SK-N-SH (cell line): ENCODE measurements around the gene TSSK6. TPM values are rescaled to one million over a fixed set of nuclear protein-coding genes. Genes with fewer than 3 reads are reported as not detected.

Experiments used
- CTCF ChIA-PET: fragments of 300-600, 350-600 bp; formaldehyde crosslinking; extraction: SDS; loops from one replicate; lab custom pipeline; 2021; lab: Yijun Ruan, JAX
- POLR2A ChIA-PET: fragments of 350-600 bp; sonication (Branson Sonifier 250); formaldehyde crosslinking; extraction: SDS; loops from one replicate; lab custom pipeline; 2020; ENCODE audit warnings: antibody characterized with exemption, inconsistent platforms; lab: Yijun Ruan, JAX
- DNase-seq: peaks from one replicate; pipeline ENCODE4 v3.0.0; 2012
- H2AFZ ChIP-seq: fragments of 200-600 bp; sonication (generic); 2 replicates; pipeline ENCODE4 v1.8.1; 2016; ENCODE audit warnings: antibody characterized with exemption, mild to moderate bottlenecking, low read depth
- H3F3A ChIP-seq: fragments of 200-600 bp; sonication (generic); replicated peaks from 2 replicates; pipeline ENCODE3; 2016; ENCODE audit warnings: antibody characterized with exemption, mild to moderate bottlenecking; ENCODE audit not compliant: insufficient read depth
- H3K27ac ChIP-seq, 2 experiments: fragments of 200-500 bp in 1 of 2; fragments of 200-600 bp in 1 of 2; sonication (Bioruptor generic) in 1 of 2; sonication (generic), shearing (Covaris generic) in 1 of 2; 2 replicates each; pipeline versions ENCODE4 v1.5.1 to v1.6.1; 2014 to 2016; ENCODE audit warnings: low read depth in 2 of 2, inconsistent platforms in 1 of 2, low read length in 1 of 2, mild to moderate bottlenecking in 1 of 2, mixed read lengths in 1 of 2
- H3K27me3 ChIP-seq: fragments of 200-600 bp; sonication (generic), shearing (Covaris generic); 2 replicates; pipeline ENCODE4 v1.6.1; 2016; ENCODE audit warnings: mixed run types; ENCODE audit not compliant: insufficient read depth
- H3K36me3 ChIP-seq, 2 experiments: fragments of 200-500 bp in 1 of 2; fragments of 200-600 bp in 1 of 2; sonication (Bioruptor generic) in 1 of 2; sonication (generic) in 1 of 2; replicated peaks in 1 of 2; 2 replicates each; pipeline versions ENCODE3 to v1.5.1; 2014 to 2016; ENCODE audit warnings: low read length in 1 of 2, mild to moderate bottlenecking in 1 of 2; ENCODE audit not compliant: insufficient read depth in 2 of 2, control insufficient read depth in 1 of 2
- H3K4me1 ChIP-seq, 2 experiments: fragments of 200-500 bp in 1 of 2; fragments of 200-600 bp in 1 of 2; sonication (Bioruptor generic) in 1 of 2; sonication (generic), shearing (Covaris generic) in 1 of 2; 2 replicates each; pipeline versions ENCODE4 v1.5.1 to v1.6.1; 2014 to 2016; ENCODE audit warnings: low read depth in 1 of 2, low read length in 1 of 2, mixed run types in 1 of 2; ENCODE audit not compliant: insufficient read depth in 2 of 2, control insufficient read depth in 1 of 2
- H3K4me2 ChIP-seq: fragments of 200-600 bp; sonication (generic), shearing (Covaris generic); 2 replicates; pipeline ENCODE4 v1.6.1; 2017; ENCODE audit warnings: mixed run types
- H3K4me3 ChIP-seq, 2 experiments: fragments of 200-500 bp in 1 of 2; fragments of 200-600 bp in 1 of 2; sonication (Bioruptor generic) in 1 of 2; sonication (generic), shearing (Covaris generic) in 1 of 2; 2 replicates each; pipeline versions ENCODE4 v1.5.1 to v1.8.1; 2014 to 2016; ENCODE audit warnings: low read depth in 2 of 2, inconsistent platforms in 1 of 2, low read length in 1 of 2, mild to moderate bottlenecking in 1 of 2, mixed read lengths in 1 of 2, moderate library complexity in 1 of 2
- H3K79me2 ChIP-seq: fragments of 200-600 bp; sonication (generic); 2 replicates; pipeline ENCODE4 v1.8.1; 2017; ENCODE audit warnings: mild to moderate bottlenecking; ENCODE audit not compliant: insufficient read depth
- H3K9ac ChIP-seq: fragments of 200-600 bp; sonication (generic); 2 replicates; pipeline ENCODE4 v1.6.1; 2017; ENCODE audit warnings: mixed run types
- H3K9me2 ChIP-seq: fragments of 200-600 bp; sonication (generic); 2 replicates; pipeline ENCODE4 v1.6.1; 2017; ENCODE audit warnings: mixed run types
- H3K9me3 ChIP-seq: fragments of 200-600 bp; sonication (generic); 2 replicates; pipeline ENCODE4 v1.6.1; 2017; ENCODE audit warnings: mixed run types, mild to moderate bottlenecking, moderate library complexity
- H4K20me1 ChIP-seq: fragments of 200-600 bp; sonication (generic); 2 replicates; pipeline ENCODE4 v1.6.1; 2017; ENCODE audit warnings: mild to moderate bottlenecking, mixed run types; ENCODE audit not compliant: insufficient read depth
- CHD2 ChIP-seq: fragments of 150-350 bp; IDR thresholded peaks from 2 replicates; pipeline ENCODE4 v1.6.1; 2018; ENCODE audit warnings: low read length; ENCODE audit not compliant: partially characterized antibody
- EP300 ChIP-seq, 2 experiments: IDR thresholded peaks; 2 replicates each; pipeline versions ENCODE4 v1.4.0 to v1.6.1; 2012; ENCODE audit warnings: borderline replicate concordance in 1 of 2, low read depth in 1 of 2, low read length in 1 of 2
- EZH2phosphoT487 ChIP-seq: fragments of 200-600 bp; sonication (generic); IDR thresholded peaks from 2 replicates; pipeline ENCODE4 v1.6.1; 2017; ENCODE audit warnings: low read depth, mixed run types, mild to moderate bottlenecking, antibody characterized with exemption, moderate library complexity, borderline replicate concordance
- FOSL2 ChIP-seq: IDR thresholded peaks from 2 replicates; pipeline ENCODE4 v1.4.0; 2012; ENCODE audit warnings: low read depth, mild to moderate bottlenecking, moderate library complexity, borderline replicate concordance
- FOXJ3 ChIP-seq: sonication (generic); formaldehyde crosslinking; IDR thresholded peaks from 2 replicates; pipeline ENCODE4 v1.5.1; 2020; ENCODE audit warnings: mild to moderate bottlenecking, missing genetic modification reagents
- GABPA ChIP-seq: IDR thresholded peaks from 2 replicates; pipeline ENCODE4 v1.4.0; 2012; ENCODE audit warnings: low read depth, mild to moderate bottlenecking
- GATA2 ChIP-seq: sonication (generic); formaldehyde crosslinking; IDR thresholded peaks from 2 replicates; pipeline ENCODE4 v1.5.0; 2020; ENCODE audit warnings: mild to moderate bottlenecking, missing genetic modification reagents
- JUND ChIP-seq: IDR thresholded peaks from 2 replicates; pipeline ENCODE4 v1.4.0; 2012
- NRF1 ChIP-seq: IDR thresholded peaks from 2 replicates; pipeline ENCODE4 v1.6.1; 2012; ENCODE audit warnings: low read depth, mild to moderate bottlenecking, low read length
- POLR2AphosphoS5 ChIP-seq: IDR thresholded peaks from 2 replicates; pipeline ENCODE4 v1.6.1; 2012; ENCODE audit warnings: low read depth, low read length
- RAD21 ChIP-seq: IDR thresholded peaks from 2 replicates; pipeline ENCODE4 v1.6.1; 2012; ENCODE audit warnings: mild to moderate bottlenecking, low read length
- RCOR1 ChIP-seq: fragments of 150-350 bp; IDR thresholded peaks from 2 replicates; pipeline ENCODE4 v1.6.1; 2017; ENCODE audit warnings: antibody characterized with exemption, low read length
- SIN3A ChIP-seq: IDR thresholded peaks from 2 replicates; pipeline ENCODE4 v1.6.1; 2012; ENCODE audit warnings: low read depth, mild to moderate bottlenecking, low read length, moderate library complexity, borderline replicate concordance
- SMC3 ChIP-seq: IDR thresholded peaks from 2 replicates; pipeline ENCODE4 v1.6.1; 2012; ENCODE audit warnings: low read depth, low read length, improper control_type of control experiment
- USF1 ChIP-seq: IDR thresholded peaks from 2 replicates; pipeline ENCODE4 v1.4.0; 2012; ENCODE audit warnings: low read depth, borderline replicate concordance
- YY1 ChIP-seq: IDR thresholded peaks from 2 replicates; pipeline ENCODE4 v1.4.0; 2012; ENCODE audit warnings: low read depth, mild to moderate bottlenecking
- WGBS: methylation state at CpG from one replicate; pipeline ENCODE4 v1.1.6; 2017; ENCODE audit warnings: low lambda C conversion rate; 5-methylcytosine and 5-hydroxymethylcytosine counted together
- polyA plus RNA-seq, 3 experiments: library from polyadenylated mRNA; depleted of rRNA; stranded (reverse); fragments of >200 nt; gene quantifications; 2 replicates each; pipeline ENCODE4 v1.2.3, GENCODE V29; 2012
- TF ChIP-seq, protein P1 (sequence below): IDR thresholded peaks from 2 replicates; pipeline ENCODE4 v1.4.0; 2012; ENCODE audit warnings: low read depth, borderline replicate concordance
- TF ChIP-seq, protein P2 (sequence below): fragments of 200-600 bp; sonication (generic); IDR thresholded peaks from 2 replicates; pipeline ENCODE4 v1.6.1; 2017; ENCODE audit warnings: antibody characterized with exemption, mild to moderate bottlenecking, moderate library complexity
- TF ChIP-seq, protein P3 (sequence below): fragments of 150-350 bp; IDR thresholded peaks from 2 replicates; pipeline ENCODE4 v1.6.1; 2017; ENCODE audit warnings: antibody characterized with exemption, low read length, low read depth, borderline replicate concordance
- TF ChIP-seq, protein P4 (sequence below): IDR thresholded peaks from 2 replicates; pipeline ENCODE4 v1.4.0; 2012; ENCODE audit warnings: low read depth

The TSSK6 gene
- polyA plus RNA-seq, 1 of the 3 experiments (the other 2 are of a cell fraction): 3.1 TPM

DNA sequence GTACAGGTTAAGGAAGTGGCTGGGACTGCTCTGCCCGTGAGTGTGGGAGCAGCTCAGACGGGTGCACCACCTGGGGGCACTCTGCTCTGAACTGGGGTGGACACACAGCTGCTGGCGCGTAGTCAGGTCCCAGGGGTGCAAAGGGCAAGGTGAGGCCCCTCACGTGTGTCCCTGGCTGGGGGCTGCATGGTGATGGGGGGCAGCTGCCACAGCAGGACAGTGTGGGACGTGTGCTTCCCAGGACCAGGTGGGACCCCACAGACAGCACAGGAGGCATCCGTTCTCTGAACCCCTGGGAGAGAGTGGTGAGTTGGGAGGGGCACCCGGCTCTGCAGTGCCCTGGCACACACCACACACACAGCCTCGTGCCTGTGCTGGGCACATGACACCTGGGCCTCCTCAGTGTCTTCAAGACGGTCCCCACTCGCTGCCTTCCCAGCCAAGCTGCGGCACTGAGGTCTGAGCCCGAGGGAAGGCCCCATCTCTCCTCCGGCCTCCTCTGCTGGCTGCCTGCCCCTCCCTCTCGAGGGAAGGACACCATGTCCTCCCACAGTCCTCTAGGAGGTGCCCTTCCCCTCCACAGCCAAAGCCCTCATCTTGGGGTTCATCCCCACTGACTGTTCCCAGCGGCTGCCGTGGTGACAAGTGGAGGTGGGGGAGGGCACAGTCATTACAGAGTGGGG, 47.5 kb upstream of the TSSK6 start:
- 82% methylated on average over 11 of the region's 17 CpGs for WGBS
- Histone ChIP-seq H2AFZ (no peak overlapping the region), H3K9ac (no peak overlapping the region), H3K4me3 (no peak overlapping the region), H3K27ac (no peak overlapping the region), H3F3A (no peaks in the 10 kb centered on the region), H3K9me3 (no peaks in the 10 kb centered on the region), H3K27me3 (no peaks in the 10 kb centered on the region), H3K79me2 (no peaks in the 10 kb centered on the region), H3K4me1 (no peaks in the 10 kb centered on the region; a peak in 1 of 4 replicates), H4K20me1 (no peaks in the 10 kb centered on the region), H3K9me2 (no peaks in the 10 kb centered on the region), H3K36me3 (no peaks in the 10 kb centered on the region), H3K4me2 (no peak overlapping the region)
- ChIA-PET POLR2A (no interaction called here), CTCF (interaction anchor here (0.7 to 1.1 kb wide), 3 partner anchors 8 to 15 kb away, joined by 3 read pairs; no protein-coding TSS in a partner anchor)
- TF ChIP-seq FOXJ3 (CRISPR knock-in tag) (no peak), GATA2 (no peak), SIN3A (no peak)
- TF ChIP-seq, protein P1, sequence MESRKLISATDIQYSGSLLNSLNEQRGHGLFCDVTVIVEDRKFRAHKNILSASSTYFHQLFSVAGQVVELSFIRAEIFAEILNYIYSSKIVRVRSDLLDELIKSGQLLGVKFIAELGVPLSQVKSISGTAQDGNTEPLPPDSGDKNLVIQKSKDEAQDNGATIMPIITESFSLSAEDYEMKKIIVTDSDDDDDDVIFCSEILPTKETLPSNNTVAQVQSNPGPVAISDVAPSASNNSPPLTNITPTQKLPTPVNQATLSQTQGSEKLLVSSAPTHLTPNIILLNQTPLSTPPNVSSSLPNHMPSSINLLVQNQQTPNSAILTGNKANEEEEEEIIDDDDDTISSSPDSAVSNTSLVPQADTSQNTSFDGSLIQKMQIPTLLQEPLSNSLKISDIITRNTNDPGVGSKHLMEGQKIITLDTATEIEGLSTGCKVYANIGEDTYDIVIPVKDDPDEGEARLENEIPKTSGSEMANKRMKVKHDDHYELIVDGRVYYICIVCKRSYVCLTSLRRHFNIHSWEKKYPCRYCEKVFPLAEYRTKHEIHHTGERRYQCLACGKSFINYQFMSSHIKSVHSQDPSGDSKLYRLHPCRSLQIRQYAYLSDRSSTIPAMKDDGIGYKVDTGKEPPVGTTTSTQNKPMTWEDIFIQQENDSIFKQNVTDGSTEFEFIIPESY: no peak
- no peak for DNase-seq

GRCh38 chr19:19561946-19562664, 46.8 kb upstream of the TSSK6 start:
- Histone ChIP-seq H3K9ac (no peak overlapping the region), H2AFZ (no peak overlapping the region), H3K4me1 (no peaks in the 10 kb centered on the region; a peak in 1 of 4 replicates), H4K20me1 (no peaks in the 10 kb centered on the region), H3K27me3 (no peaks in the 10 kb centered on the region), H3K4me3 (no peak overlapping the region), H3K9me2 (no peaks in the 10 kb centered on the region), H3K36me3 (no peaks in the 10 kb centered on the region), H3K79me2 (no peaks in the 10 kb centered on the region), H3K4me2 (no peak overlapping the region), H3K27ac (no peak overlapping the region), H3K9me3 (no peaks in the 10 kb centered on the region), H3F3A (no peaks in the 10 kb centered on the region)
- no peak for DNase-seq
- 93% methylated on average over 16 of the region's 26 CpGs for WGBS
- ChIA-PET CTCF (interaction anchor here (0.7 to 1.1 kb wide), 3 partner anchors 14 to 30 kb away, joined by 3 read pairs; no protein-coding TSS in a partner anchor), POLR2A (no interaction called here)
- no peak for TF ChIP-seq RAD21
- TF ChIP-seq CHD2: no peak
- no peak for TF ChIP-seq NRF1
- TF ChIP-seq, protein P2, sequence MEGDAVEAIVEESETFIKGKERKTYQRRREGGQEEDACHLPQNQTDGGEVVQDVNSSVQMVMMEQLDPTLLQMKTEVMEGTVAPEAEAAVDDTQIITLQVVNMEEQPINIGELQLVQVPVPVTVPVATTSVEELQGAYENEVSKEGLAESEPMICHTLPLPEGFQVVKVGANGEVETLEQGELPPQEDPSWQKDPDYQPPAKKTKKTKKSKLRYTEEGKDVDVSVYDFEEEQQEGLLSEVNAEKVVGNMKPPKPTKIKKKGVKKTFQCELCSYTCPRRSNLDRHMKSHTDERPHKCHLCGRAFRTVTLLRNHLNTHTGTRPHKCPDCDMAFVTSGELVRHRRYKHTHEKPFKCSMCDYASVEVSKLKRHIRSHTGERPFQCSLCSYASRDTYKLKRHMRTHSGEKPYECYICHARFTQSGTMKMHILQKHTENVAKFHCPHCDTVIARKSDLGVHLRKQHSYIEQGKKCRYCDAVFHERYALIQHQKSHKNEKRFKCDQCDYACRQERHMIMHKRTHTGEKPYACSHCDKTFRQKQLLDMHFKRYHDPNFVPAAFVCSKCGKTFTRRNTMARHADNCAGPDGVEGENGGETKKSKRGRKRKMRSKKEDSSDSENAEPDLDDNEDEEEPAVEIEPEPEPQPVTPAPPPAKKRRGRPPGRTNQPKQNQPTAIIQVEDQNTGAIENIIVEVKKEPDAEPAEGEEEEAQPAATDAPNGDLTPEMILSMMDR: no peak
- TF ChIP-seq SMC3: no peak
- TF ChIP-seq JUND: no peak
- TF ChIP-seq, protein P3, sequence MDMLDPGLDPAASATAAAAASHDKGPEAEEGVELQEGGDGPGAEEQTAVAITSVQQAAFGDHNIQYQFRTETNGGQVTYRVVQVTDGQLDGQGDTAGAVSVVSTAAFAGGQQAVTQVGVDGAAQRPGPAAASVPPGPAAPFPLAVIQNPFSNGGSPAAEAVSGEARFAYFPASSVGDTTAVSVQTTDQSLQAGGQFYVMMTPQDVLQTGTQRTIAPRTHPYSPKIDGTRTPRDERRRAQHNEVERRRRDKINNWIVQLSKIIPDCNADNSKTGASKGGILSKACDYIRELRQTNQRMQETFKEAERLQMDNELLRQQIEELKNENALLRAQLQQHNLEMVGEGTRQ: no peak
- TF ChIP-seq USF1: no peak
- TF ChIP-seq FOSL2: no peak
- TF ChIP-seq POLR2AphosphoS5: no peak
- TF ChIP-seq EZH2phosphoT487: no peak
- no peak for TF ChIP-seq SIN3A
- TF ChIP-seq, protein P4, sequence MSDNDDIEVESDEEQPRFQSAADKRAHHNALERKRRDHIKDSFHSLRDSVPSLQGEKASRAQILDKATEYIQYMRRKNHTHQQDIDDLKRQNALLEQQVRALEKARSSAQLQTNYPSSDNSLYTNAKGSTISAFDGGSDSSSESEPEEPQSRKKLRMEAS: no peak
- TF ChIP-seq EP300 (IDR thresholded peaks at IDR 0.05; ENCODE audit: borderline replicate concordance in 1 of 2, low read depth in 1 of 2, low read length in 1 of 2): no peak
- no peak for TF ChIP-seq GABPA
- TF ChIP-seq YY1: no peak
- no peak for TF ChIP-seq RCOR1
